HG02884 (cell line): ENCODE results near the gene SYNGR4.

Experiments used
- ATAC-seq: cut with Tn5 transposase; IDR thresholded peaks from one replicate; pipeline ENCODE4 v1.9.1; 2021; ENCODE audit warnings: mild to moderate bottlenecking, moderate library complexity; ENCODE audit not compliant: unreplicated experiment

SYNGR4 gene

DNA sequence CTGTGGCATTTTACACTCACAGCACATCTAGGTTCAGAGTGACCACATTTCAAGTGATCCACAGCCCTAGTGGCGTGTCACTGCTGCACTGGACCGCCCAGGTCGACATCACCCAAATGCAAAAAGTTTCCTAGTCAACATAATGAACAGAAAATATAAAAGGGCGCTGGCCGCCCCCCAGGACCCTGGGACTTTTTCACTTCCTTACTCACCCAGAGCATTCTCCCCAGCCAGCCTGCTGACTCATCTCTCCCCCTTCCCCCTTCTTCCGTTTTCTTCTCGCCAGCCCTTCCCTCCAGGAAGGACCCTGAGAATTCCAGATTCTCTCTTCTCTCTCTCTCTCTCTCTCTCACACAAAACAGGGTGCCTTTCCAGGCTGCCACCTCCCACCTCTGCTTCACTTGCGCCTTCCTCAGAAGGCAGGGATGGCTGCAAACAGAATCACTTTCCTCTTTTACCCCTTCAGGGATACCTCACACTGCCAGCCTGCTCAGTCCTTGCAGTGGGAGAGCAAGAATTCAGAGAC is 60.6 kb downstream of the SYNGR4 start:
- no peak for ATAC-seq
